Measurements from ENCODE around the gene ANKRD50.

DNA sequence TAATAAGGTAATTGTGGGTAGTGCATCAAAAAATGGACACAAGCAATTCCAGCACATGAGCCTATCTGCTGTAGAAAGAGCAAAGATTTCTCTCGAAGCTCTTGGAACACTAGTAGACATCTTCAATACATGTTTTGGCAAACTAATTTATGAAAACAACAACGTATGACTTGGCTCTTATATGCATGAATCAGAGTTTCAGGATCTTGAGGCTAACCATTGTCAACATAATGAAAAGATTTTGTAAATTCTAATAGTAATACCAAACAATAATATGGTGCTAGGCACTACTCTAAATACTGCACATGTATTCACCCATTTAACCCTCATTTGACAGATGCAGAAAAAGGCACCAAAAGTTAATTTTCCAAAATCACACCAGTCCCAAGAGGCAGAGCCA, 25.1 kb upstream of the ANKRD50 start:
- TF ChIP-seq, protein P1, sequence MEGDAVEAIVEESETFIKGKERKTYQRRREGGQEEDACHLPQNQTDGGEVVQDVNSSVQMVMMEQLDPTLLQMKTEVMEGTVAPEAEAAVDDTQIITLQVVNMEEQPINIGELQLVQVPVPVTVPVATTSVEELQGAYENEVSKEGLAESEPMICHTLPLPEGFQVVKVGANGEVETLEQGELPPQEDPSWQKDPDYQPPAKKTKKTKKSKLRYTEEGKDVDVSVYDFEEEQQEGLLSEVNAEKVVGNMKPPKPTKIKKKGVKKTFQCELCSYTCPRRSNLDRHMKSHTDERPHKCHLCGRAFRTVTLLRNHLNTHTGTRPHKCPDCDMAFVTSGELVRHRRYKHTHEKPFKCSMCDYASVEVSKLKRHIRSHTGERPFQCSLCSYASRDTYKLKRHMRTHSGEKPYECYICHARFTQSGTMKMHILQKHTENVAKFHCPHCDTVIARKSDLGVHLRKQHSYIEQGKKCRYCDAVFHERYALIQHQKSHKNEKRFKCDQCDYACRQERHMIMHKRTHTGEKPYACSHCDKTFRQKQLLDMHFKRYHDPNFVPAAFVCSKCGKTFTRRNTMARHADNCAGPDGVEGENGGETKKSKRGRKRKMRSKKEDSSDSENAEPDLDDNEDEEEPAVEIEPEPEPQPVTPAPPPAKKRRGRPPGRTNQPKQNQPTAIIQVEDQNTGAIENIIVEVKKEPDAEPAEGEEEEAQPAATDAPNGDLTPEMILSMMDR (IDR thresholded peaks at IDR 0.05) = no peak
- no peak for TF ChIP-seq POLR2A (IDR thresholded peaks at IDR 0.05)

Data from esophagus squamous epithelium (tissue), 4 donors.